Measurements from ENCODE around the gene KRTAP10-3. TPM values are rescaled to one million over a fixed set of nuclear protein-coding genes. Genes with fewer than 3 reads are reported as not detected.

KRTAP10-3 gene
- not detected in 2 replicates for total RNA-seq

DNA sequence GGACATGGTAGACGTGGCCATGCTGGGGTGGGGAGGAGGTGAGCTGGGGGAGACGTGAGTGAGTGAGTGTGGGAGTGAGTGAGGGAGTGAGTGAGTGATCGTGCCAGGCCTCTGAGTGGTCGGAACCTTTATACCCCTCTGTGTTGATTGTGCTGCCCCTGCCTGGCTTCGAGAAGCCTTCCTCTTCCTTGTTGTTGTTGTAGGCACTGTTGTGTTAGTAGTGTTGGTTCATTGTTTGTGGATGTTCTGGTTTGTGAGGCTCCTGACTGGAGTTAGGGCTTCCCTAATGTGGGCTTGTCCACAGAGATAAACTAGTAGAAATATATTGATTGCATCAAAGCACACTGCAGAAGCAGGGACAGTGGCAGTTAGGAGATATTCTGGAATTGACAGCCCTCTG lies at the start of gene KRTAP10-3:
KRTAP10-3 (minus strand) TSS at position 101 of the 400 bp plus-strand sequence; CDS start at position 21, 80 bp downstream.

DNA sequence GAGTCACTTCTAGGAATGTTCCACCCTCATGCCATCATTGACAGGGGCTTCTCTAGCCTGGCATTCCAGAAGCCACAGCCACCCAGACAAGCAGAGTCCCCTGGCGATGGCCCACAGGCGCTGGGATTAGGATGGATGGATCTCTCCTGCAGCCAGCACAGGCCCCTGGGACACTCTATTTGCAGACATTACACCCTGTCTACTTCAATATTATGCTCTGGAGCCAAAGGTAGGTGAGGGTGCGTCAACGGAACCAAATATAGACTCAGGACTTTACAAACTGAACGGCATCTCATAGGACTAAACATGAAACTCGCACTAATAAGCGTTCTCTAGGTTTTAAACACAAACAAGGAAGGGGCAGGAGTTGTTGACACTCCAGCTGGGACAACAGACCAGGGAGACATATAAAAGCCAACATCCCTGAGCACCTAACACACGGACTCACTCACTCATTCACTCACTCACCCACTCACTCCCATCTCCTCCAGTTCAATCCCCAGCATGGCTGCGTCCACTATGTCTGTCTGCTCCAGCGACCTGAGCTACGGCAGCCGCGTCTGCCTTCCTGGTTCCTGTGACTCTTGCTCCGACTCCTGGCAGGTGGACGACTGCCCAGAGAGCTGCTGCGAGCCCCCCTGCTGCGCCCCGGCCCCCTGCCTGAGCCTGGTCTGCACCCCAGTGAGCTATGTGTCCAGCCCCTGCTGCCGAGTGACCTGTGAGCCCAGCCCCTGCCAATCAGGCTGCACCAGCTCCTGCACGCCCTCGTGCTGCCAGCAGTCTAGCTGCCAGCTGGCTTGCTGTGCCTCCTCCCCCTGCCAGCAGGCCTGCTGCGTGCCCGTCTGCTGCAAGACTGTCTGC lies 41.8 kb upstream of the KRTAP10-3 start, which contains the start of gene KRTAP10-7:
KRTAP10-7 (plus strand) TSS at position 480 of the 861 bp plus-strand sequence; CDS start at position 505, 25 bp downstream.

DNA sequence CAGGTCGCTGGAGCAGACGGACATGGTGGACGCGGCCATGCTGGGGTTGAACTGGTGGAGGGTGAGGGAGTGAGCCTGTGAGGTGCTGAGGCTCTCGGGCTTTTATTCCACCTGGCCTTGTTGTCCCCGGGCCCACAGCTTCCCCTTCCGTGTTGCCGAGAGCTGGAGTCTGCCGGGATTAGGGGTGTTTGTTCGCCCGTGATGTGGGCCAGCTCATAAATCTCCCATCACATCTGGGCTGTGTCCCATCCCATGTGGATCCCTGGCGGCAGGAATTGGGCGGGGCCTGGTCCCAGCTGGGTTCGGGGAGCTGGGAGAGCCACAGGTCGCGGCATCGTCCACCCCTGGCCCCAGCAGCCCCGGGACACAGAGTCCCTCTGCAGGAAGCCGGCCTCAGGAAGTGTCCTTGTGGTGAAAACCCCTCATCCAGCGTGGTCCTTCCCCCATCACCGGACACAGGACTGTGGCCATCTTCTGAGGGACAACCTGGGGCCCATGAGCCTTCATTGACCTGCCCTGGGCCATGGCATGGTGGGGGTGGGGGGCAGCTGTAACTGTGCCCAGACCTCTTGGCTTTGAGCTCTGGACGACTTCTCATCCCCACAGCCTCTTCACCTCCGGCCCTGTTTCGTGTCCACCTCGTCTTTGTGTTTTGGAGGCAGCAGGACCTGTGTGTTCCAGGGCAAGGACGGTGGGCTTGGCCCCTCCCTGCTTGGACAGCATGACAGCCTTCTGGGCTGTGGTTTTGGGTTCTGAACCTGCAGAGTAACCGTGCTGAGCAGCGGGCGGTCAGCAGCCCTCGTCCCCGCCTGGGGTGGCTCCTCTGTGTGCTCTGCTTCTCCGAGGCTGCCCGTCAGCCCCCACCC lies 34.1 kb upstream of the KRTAP10-3 start, which contains the start of gene KRTAP10-6:
KRTAP10-6 (minus strand) TSS at position 60 of the 866 bp plus-strand sequence; CDS start at position 39, 21 bp downstream.

DNA sequence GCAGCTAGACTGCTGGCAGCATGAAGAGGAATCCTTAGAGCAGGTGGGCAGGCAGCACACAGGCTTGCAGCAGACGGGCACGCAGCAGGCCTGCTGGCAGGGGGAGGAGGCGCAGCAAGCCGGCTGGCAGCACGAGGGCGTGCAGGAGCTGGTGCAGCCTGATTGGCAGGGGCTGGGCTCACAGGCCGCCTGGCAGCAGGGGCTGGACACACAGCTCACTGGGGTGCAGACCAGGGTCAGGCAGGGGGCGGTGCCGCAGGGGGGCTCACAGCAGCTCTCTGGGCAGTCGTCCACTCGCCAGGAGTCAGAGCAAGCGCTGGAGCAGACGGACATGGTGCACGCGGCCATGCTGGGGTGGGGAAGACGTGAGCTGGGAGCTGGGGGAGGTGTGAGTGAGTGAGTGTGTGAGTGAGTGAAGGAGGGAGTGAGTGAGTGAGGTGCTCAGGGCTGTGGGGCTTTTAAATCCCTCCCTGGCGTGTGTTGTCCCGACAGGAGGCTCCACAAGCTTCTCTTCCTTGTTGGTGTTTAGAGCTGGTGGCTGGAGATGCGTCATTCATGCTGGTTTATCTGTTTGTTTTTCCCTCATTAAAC lies 21.7 kb upstream of the KRTAP10-3 start, which contains the start of gene KRTAP10-5:
KRTAP10-5 (minus strand) TSS at position 374 of the 591 bp plus-strand sequence; CDS start at position 348, 26 bp downstream.

GRCh38 chr21:44573630-44574456 lies 15.2 kb upstream of the KRTAP10-3 start, which contains the start of gene KRTAP10-4:
Gene KRTAP10-4, plus strand, starts transcription at chr21:44573729. Its CDS starts 30 bp downstream, at chr21:44573759.

GRCh38 chr21:44551340-44551961 lies 7.1 kb downstream of the KRTAP10-3 start, which contains the start of gene KRTAP10-2:
Gene KRTAP10-2, minus strand, starts transcription at chr21:44551505. Its CDS starts 47 bp downstream, at chr21:44551458.

GRCh38 chr21:44539991-44540666 lies 18.5 kb downstream of the KRTAP10-3 start, which contains the start of gene KRTAP10-1:
Gene KRTAP10-1, minus strand, starts transcription at chr21:44540195. Its CDS starts 45 bp downstream, at chr21:44540150.

Other genes with a start within 250 kb of the KRTAP10-3 start
- gene CFAP410, start 219.4 kb downstream of the KRTAP10-3 start, total RNA-seq = 20.0 and 29.0 TPM in 2 replicates
- 1.3 and 2.1 TPM in 2 replicates for gene TRPM2, start 205.2 kb downstream of the KRTAP10-3 start, total RNA-seq
- 2.9 and 3.5 TPM in 2 replicates for gene LRRC3, start 103.3 kb downstream of the KRTAP10-3 start, total RNA-seq
- gene KRTAP10-1, start 18.6 kb downstream of the KRTAP10-3 start, total RNA-seq = not detected in 2 replicates
- not detected in 2 replicates for gene KRTAP10-2, start 7.3 kb downstream of the KRTAP10-3 start, total RNA-seq
- gene KRTAP10-4, start 14.9 kb upstream of the KRTAP10-3 start, total RNA-seq = not detected in 2 replicates
- gene KRTAP10-5, start 21.8 kb upstream of the KRTAP10-3 start, total RNA-seq = not detected in 2 replicates
- gene KRTAP10-6, start 33.7 kb upstream of the KRTAP10-3 start, total RNA-seq = not detected in 2 replicates
- not detected in 2 replicates for gene KRTAP10-7, start 41.8 kb upstream of the KRTAP10-3 start, total RNA-seq
- gene KRTAP10-8, start 53.3 kb upstream of the KRTAP10-3 start, total RNA-seq = not detected in 2 replicates
- gene KRTAP10-9, start 68.3 kb upstream of the KRTAP10-3 start, total RNA-seq = not detected in 2 replicates
- gene KRTAP10-10, start 78.6 kb upstream of the KRTAP10-3 start, total RNA-seq = not detected in 2 replicates
- gene KRTAP10-11, start 87.6 kb upstream of the KRTAP10-3 start, total RNA-seq = not detected in 2 replicates
- gene KRTAP12-4, start 95.9 kb upstream of the KRTAP10-3 start, total RNA-seq = not detected in 2 replicates
- gene KRTAP12-3, start 99.1 kb upstream of the KRTAP10-3 start, total RNA-seq = not detected in 2 replicates
- gene KRTAP12-2, start 108.1 kb upstream of the KRTAP10-3 start, total RNA-seq = not detected in 2 replicates
- not detected in 2 replicates for gene KRTAP12-1, start 123.4 kb upstream of the KRTAP10-3 start, total RNA-seq
- gene KRTAP10-12, start 138.4 kb upstream of the KRTAP10-3 start, total RNA-seq = not detected in 2 replicates
- gene TSPEAR, start 152.8 kb upstream of the KRTAP10-3 start, total RNA-seq = not detected in 2 replicates
- gene UBE2G2, start 243.0 kb upstream of the KRTAP10-3 start, total RNA-seq = 32.1 and 38.8 TPM in 2 replicates